ENCODE results near the gene CHST7.

The CHST7 gene

GRCh38 chrX:46627711-46628419 lies 54.3 kb downstream of the CHST7 start:
- H3K27ac ChIP-seq, result peak overlapping the region; percentile 47
- TF ChIP-seq CTCF (conservative IDR thresholded peaks at IDR 0.05), result no peak

GRCh38 chrX:46628460-46629371 lies 55.2 kb downstream of the CHST7 start:
- TF ChIP-seq CTCF (conservative IDR thresholded peaks at IDR 0.05), result no peak
- H3K27ac ChIP-seq, result peak overlapping the region; percentile 47

GRCh38 chrX:46630141-46630540 lies 56.6 kb downstream of the CHST7 start:
- H3K27ac ChIP-seq, result no peak overlapping the region
- TF ChIP-seq CTCF (conservative IDR thresholded peaks at IDR 0.05), result no peak

GRCh38 chrX:46634577-46634976 lies 61.0 kb downstream of the CHST7 start:
- H3K27ac ChIP-seq, result no peak overlapping the region
- no peak for TF ChIP-seq CTCF (conservative IDR thresholded peaks at IDR 0.05)

GRCh38 chrX:46635186-46635585 lies 61.6 kb downstream of the CHST7 start:
- H3K27ac ChIP-seq, result no peak overlapping the region
- TF ChIP-seq CTCF (conservative IDR thresholded peaks at IDR 0.05), result no peak

GRCh38 chrX:46636223-46636622 lies 62.7 kb downstream of the CHST7 start:
- no peak for TF ChIP-seq CTCF (conservative IDR thresholded peaks at IDR 0.05)
- no peak overlapping the region for H3K27ac ChIP-seq

- no peak overlapping the region for H3K27ac ChIP-seq
- TF ChIP-seq CTCF (conservative IDR thresholded peaks at IDR 0.05), result no peak
These were observed 64.4 kb downstream of the CHST7 start for GRCh38 chrX:46637938-46638337.

All from VCaP (cell line).